IPS-18c (cell line): ENCODE results near the gene AGER.
"Not testable (repeated sequence)": the region's sequence is repeated elsewhere in the genome, so short reads cannot be mapped to it uniquely, and the experiment has no call there.

Experiments
- H3K4me3 ChIP-seq: 2 replicates; pipeline ENCODE4 v1.7.0; 2013; ENCODE audit warnings: low read depth, mild to moderate bottlenecking, low read length, moderate library complexity; ENCODE audit not compliant: insufficient read depth
- H3K9me3 ChIP-seq: one replicate; pipeline ENCODE4 v1.6.1; 2013; ENCODE audit warnings: mild to moderate bottlenecking, low read length, moderate library complexity; ENCODE audit not compliant: control insufficient read depth, insufficient read depth

The AGER gene

DNA sequence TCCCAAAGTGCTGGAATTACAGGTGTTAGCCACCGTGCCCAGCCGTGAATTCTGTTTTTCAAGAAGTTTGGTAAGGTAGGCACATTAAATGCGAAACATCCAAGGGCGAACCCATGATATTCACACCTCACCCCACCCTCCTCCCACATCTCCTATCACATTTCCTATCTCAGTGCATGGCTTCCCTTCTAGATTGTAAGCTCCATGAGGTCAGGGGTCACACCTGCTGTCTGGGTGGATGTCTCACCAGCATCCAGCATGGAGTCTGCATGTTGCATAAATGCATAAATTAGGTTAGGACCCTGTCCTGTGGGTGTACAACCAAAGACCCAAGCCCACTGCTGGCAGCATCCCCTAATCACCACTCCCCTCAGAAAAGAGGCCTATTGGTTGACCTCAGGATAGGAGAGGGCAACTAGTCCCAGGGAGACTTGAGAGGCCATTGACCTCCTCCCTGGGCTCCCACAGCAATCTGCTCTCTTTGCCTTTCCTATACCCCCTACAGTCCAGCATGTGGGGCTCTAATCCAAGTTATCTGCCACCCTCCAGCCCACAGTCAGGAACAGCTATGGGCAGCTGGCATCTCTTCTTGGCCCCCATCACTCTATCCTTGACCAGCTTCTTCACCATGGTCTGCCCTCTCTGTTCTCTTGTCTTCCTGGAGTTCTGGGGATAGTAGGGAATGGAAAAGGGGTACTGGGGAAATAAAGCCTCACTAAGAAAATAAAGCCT, 36.5 kb downstream of the AGER start:
- Histone ChIP-seq H3K9me3 (no peaks in the 10 kb centered on the region), H3K4me3 (no peak overlapping the region)

- Histone ChIP-seq H3K9me3 (no peaks in the 10 kb centered on the region), H3K4me3 (no peak overlapping the region)
Observed at GRCh38 chr6:32146687-32147086, 37.4 kb downstream of the AGER start.

GRCh38 chr6:32146287-32146686, 37.8 kb downstream of the AGER start:
- H3K4me3 ChIP-seq = no peak overlapping the region
- H3K9me3 ChIP-seq = no peaks in the 10 kb centered on the region

GRCh38 chr6:32144238-32144637, 39.8 kb downstream of the AGER start:
- H3K4me3 ChIP-seq, H3K9me3 ChIP-seq: not testable (repeated sequence)

- H3K4me3 ChIP-seq = no peak overlapping the region
- H3K9me3 ChIP-seq = no peaks in the 10 kb centered on the region
Observed at GRCh38 chr6:32140420-32141046, 43.5 kb downstream of the AGER start.

DNA sequence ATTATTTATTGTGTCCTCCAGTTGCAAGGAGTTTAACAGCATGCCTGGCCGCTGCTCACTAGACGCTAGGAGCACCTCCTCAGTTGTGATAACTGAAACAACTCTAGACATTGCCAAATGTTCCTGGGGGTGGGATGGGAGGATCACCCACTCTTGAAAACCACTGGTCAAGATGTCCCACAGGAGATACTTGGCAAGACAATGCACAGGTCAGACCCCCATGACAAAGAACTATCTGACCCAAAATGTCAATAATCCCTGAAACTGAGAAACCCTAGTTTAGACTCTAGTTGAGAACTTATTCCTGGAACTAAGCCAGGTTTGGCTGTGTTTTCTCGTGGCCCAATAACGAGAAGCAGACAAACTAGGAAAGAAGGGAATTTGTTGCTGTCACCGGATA, 44.5 kb downstream of the AGER start:
- Histone ChIP-seq H3K4me3 (no peak overlapping the region), H3K9me3 (no peaks in the 10 kb centered on the region)

DNA sequence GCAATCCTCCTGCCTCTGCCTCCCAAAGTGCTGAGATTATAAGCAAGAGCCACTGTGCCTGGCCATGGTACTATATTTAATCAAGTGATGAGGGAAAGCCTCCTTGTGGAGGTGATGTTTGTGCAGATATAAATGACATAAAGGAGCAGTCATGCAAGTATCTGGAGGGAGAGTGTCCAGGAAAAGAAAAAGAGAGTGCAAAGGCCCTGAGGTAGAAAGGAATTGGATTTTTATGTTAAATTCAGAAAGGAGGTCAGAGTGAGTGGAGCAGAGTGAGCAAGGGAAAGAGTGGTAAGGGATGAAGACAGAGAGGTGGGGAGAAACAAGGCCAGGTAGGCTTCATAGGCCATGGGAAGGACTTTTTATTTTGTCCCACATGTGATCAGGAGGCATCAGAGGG, 46.6 kb downstream of the AGER start:
- H3K9me3 ChIP-seq = no peaks in the 10 kb centered on the region
- H3K4me3 ChIP-seq = no peak overlapping the region; the same call in 1 of the 2 replicates

DNA sequence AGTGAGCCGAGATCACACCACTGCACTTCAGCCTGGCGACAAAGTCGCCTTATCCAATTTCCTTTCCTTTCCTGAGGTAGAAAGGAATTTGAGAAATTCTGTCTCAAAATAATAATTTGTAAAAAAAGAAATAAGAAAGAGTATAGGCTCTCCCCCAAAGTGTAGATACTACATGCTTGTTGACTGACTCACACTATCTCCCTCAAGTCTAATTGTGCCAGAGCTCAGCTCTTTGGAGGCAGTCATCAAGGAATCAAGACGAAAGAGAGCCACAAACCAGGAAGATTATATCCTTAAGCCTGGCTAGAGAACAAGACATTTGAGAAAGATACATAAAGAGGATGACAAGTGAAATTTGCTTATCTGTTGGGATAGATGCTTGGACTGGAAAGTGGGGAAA, 50.3 kb downstream of the AGER start:
- no peaks in the 10 kb centered on the region for H3K9me3 ChIP-seq
- no peak overlapping the region for H3K4me3 ChIP-seq

- Histone ChIP-seq H3K4me3 (no peak overlapping the region), H3K9me3 (no peaks in the 10 kb centered on the region)
Observed at GRCh38 chr6:32132110-32132509, 51.9 kb downstream of the AGER start.

GRCh38 chr6:32131439-32131948, 52.6 kb downstream of the AGER start:
- Histone ChIP-seq H3K4me3 (no peak overlapping the region), H3K9me3 (no peaks in the 10 kb centered on the region)
